Astrocyte (in vitro differentiated cells and primary cell): ENCODE measurements around the gene ALDOA. TPM values are rescaled to one million over a fixed set of nuclear protein-coding genes. Genes with fewer than 3 reads are reported as not detected.
A peak's percentile ranks its signal among the peaks of the same experiment; 100 is the strongest.

Experiments used
- DNase-seq: peaks from one replicate; pipeline ENCODE4 v3.0.0-alpha.2; 2010; ENCODE audit warnings: low read depth
- FAIRE-seq: peaks from 2 replicates; lab custom pipeline; 2011; peaks lifted over from hg19 to GRCh38; lab: Jason Lieb, UNC
- H2AFZ ChIP-seq: 2 replicates; pipeline ENCODE4 v1.6.0; 2012; ENCODE audit warnings: low read depth, low read length, inconsistent platforms
- H3K27ac ChIP-seq: 2 replicates; pipeline ENCODE4 v1.5.1; 2011; ENCODE audit warnings: low read depth, low read length, inconsistent platforms
- H3K27me3 ChIP-seq: 2 replicates; pipeline ENCODE4 v1.6.0; 2011; ENCODE audit warnings: low read length, inconsistent platforms; ENCODE audit not compliant: insufficient read depth
- H3K36me3 ChIP-seq: 2 replicates; pipeline ENCODE4 v1.5.1; 2011; ENCODE audit warnings: low read length, inconsistent platforms; ENCODE audit not compliant: insufficient read depth
- H3K4me1 ChIP-seq: 2 replicates; pipeline ENCODE4 v1.5.1; 2011; ENCODE audit warnings: low read length, inconsistent platforms; ENCODE audit not compliant: insufficient read depth
- H3K4me2 ChIP-seq: 2 replicates; pipeline ENCODE4 v1.6.0; 2012; ENCODE audit warnings: low read length, inconsistent platforms
- H3K4me3 ChIP-seq: 2 replicates; pipeline ENCODE4 v1.5.1; 2011; ENCODE audit warnings: low read depth, mild to moderate bottlenecking, low read length, inconsistent platforms; ENCODE audit not compliant: insufficient read depth
- H3K79me2 ChIP-seq: 2 replicates; pipeline ENCODE4 v1.6.0; 2012; ENCODE audit warnings: mild to moderate bottlenecking, low read length, inconsistent platforms; ENCODE audit not compliant: insufficient read depth
- H3K9ac ChIP-seq: 2 replicates; pipeline ENCODE4 v1.6.0; 2012; ENCODE audit warnings: mild to moderate bottlenecking, low read length, inconsistent platforms
- H3K9me3 ChIP-seq: 2 replicates; pipeline ENCODE4 v1.5.1; 2012; ENCODE audit warnings: low read depth, mild to moderate bottlenecking, low read length, inconsistent platforms; ENCODE audit not compliant: insufficient read depth
- H4K20me1 ChIP-seq: 2 replicates; pipeline ENCODE4 v1.6.0; 2012; ENCODE audit warnings: low read length, inconsistent platforms; ENCODE audit not compliant: insufficient read depth
- H3K27ac Mint-ChIP-seq: one replicate; pipeline ENCODE4 v1.8.0; 2021; ENCODE audit warnings: mild to moderate bottlenecking, mixed read lengths; ENCODE audit not compliant: unreplicated experiment
- H3K27me3 Mint-ChIP-seq: one replicate; pipeline ENCODE4 v1.8.0; 2021; ENCODE audit warnings: low read depth, mixed read lengths; ENCODE audit not compliant: unreplicated experiment
- H3K36me3 Mint-ChIP-seq: one replicate; pipeline ENCODE4 v1.8.0; 2021; ENCODE audit warnings: low read depth, mixed read lengths; ENCODE audit not compliant: unreplicated experiment
- H3K4me1 Mint-ChIP-seq: one replicate; pipeline ENCODE4 v1.8.0; 2021; ENCODE audit warnings: low read depth, mixed read lengths; ENCODE audit not compliant: unreplicated experiment
- H3K4me3 Mint-ChIP-seq: one replicate; pipeline ENCODE4 v1.8.0; 2021; ENCODE audit warnings: mild to moderate bottlenecking, moderate library complexity, mixed read lengths; ENCODE audit not compliant: unreplicated experiment
- H3K9me3 Mint-ChIP-seq: one replicate; pipeline ENCODE4 v1.8.0; 2021; ENCODE audit warnings: mild to moderate bottlenecking, mixed read lengths; ENCODE audit not compliant: unreplicated experiment
- EZH2 ChIP-seq: IDR thresholded peaks from 2 replicates; pipeline ENCODE4 v1.6.1; 2012; ENCODE audit warnings: mild to moderate bottlenecking, low read length, inconsistent platforms; ENCODE audit not compliant: insufficient read depth
- total RNA-seq: library from RNA; stranded (reverse); gene quantifications from 2 replicates; pipeline ENCODE4 v1.2.1, GENCODE V29; 2021
- TF ChIP-seq, protein P1 (sequence below): IDR thresholded peaks from 2 replicates; pipeline ENCODE4 v1.5.1; 2011; ENCODE audit warnings: low read depth, mild to moderate bottlenecking, inconsistent platforms, low read length, moderate library complexity; ENCODE audit not compliant: insufficient read depth

The ALDOA gene
- total RNA-seq, 1 donor from 2014 or later, result 1,795 TPM

DNA sequence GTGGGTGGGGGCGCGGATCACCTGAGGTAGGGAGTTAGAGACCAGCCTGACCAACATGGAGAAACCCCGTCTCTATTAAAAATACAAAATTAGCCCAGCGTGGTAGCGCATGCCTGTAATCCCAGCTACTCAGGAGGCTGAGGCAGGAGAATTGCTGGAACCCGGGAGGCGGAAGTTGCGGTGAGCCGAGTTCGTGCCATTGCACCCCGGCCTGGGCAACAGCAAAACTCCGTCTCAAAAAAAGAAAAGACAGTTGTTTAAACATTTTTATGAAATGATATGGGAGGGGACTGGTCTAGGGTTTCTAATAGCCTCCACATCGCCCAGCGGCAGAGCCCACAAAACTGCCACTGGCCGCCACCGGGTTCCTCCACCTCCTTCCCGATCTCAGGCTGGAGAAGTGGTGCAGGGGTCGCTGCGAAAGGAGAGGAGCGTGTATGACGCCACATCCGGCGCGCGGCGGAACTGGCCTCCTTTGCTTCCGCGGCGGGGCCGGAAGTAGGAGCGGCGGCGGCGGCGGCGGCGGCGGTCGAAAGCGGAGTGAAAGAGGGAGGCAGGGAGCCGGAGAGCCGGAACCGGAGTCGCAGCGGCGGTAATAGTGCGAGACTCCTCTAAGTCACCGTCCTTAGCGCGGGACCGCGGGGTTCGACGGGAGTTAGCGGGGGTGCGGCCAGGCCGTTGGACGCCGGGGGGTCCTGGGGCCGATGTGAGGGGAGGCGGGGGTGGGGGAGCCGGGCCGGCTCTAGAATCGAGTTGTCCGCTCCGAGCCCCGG is 10.1 kb downstream of the ALDOA start, which contains the start of gene PPP4C:
Gene PPP4C, plus strand, starts transcription at position 492 of the 773 bp plus-strand sequence. CDS start 384 bp downstream, outside the sequence.
- no peaks in the 10 kb centered on the region for H3K9me3 Mint-ChIP-seq
- Histone ChIP-seq H3K4me1 (peaks cover 26% of the 10 kb centered on the region), H2AFZ (peak within 1 kb of the TSS; percentile 61), H4K20me1 (peaks cover 59% of the 10 kb centered on the region), H3K9me3 (no peaks in the 10 kb centered on the region), H3K27me3 (no peaks in the 10 kb centered on the region), H3K9ac (peak within 1 kb of the TSS; percentile 96), H3K36me3 (peaks cover 29% of the 10 kb centered on the region), H3K27ac (peak within 1 kb of the TSS; percentile 81), H3K79me2 (peaks cover 64% of the 10 kb centered on the region), H3K4me2 (peak within 1 kb of the TSS; percentile 96), H3K4me3 (peak within 1 kb of the TSS; percentile 97)
- TF ChIP-seq EZH2, result no peak
- TF ChIP-seq, protein P1, sequence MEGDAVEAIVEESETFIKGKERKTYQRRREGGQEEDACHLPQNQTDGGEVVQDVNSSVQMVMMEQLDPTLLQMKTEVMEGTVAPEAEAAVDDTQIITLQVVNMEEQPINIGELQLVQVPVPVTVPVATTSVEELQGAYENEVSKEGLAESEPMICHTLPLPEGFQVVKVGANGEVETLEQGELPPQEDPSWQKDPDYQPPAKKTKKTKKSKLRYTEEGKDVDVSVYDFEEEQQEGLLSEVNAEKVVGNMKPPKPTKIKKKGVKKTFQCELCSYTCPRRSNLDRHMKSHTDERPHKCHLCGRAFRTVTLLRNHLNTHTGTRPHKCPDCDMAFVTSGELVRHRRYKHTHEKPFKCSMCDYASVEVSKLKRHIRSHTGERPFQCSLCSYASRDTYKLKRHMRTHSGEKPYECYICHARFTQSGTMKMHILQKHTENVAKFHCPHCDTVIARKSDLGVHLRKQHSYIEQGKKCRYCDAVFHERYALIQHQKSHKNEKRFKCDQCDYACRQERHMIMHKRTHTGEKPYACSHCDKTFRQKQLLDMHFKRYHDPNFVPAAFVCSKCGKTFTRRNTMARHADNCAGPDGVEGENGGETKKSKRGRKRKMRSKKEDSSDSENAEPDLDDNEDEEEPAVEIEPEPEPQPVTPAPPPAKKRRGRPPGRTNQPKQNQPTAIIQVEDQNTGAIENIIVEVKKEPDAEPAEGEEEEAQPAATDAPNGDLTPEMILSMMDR, result no peak
- peaks cover 32% of the 10 kb centered on the region for H3K4me1 Mint-ChIP-seq
- peaks cover 19% of the 10 kb centered on the region for H3K36me3 Mint-ChIP-seq
- peak within 1 kb of the TSS; percentile 96 for H3K4me3 Mint-ChIP-seq
- FAIRE-seq (no peak), DNase-seq (peak; percentile 79)
- no peaks in the 10 kb centered on the region for H3K27me3 Mint-ChIP-seq
- H3K27ac Mint-ChIP-seq, result peak within 1 kb of the TSS; percentile 97

DNA sequence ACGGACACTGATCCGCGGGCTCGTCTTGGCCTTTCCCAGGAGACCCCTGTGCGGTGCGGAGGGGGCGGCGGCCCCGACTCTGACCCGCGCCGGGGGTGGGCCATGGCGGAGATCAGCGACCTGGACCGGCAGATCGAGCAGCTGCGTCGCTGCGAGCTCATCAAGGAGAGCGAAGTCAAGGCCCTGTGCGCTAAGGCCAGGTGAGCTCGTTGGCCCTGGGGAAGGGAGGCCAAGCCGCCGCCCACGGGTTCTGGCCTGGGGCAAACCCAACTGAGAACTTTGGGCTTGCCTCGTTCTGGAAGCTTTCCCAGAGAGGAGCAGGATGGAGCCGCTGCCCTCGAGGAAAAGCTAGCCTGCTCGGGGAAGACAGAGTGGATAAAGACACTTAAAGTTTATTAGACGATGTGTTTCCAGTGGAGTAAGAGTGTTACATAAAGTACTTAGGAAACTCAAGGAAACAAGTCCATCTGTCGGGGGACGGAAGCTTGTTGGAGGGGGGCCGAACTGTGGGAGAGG is 10.8 kb downstream of the ALDOA start:
- Histone ChIP-seq H2AFZ (peak overlapping the region; percentile 61), H4K20me1 (peaks cover 59% of the 10 kb centered on the region)
- no peaks in the 10 kb centered on the region for H3K27me3 Mint-ChIP-seq

More for the DNA sequence above, 10.8 kb downstream of the ALDOA start:
- H3K4me1 Mint-ChIP-seq, result peaks cover 30% of the 10 kb centered on the region
- FAIRE-seq (no peak), DNase-seq (no peak)
- H3K9me3 ChIP-seq, result no peaks in the 10 kb centered on the region
- no peak for TF ChIP-seq EZH2
- TF ChIP-seq, protein P1, result no peak
- H3K36me3 ChIP-seq, result peaks cover 25% of the 10 kb centered on the region
- H3K27me3 ChIP-seq, result no peaks in the 10 kb centered on the region
- no peaks in the 10 kb centered on the region for H3K9me3 Mint-ChIP-seq
- H3K36me3 Mint-ChIP-seq, result peaks cover 17% of the 10 kb centered on the region
- H3K27ac Mint-ChIP-seq, result peak overlapping the region; percentile 90
- H3K79me2 ChIP-seq, result peaks cover 66% of the 10 kb centered on the region
- peak overlapping the region; percentile 81 for H3K27ac ChIP-seq
- peak overlapping the region; percentile 96 for H3K4me3 Mint-ChIP-seq
- H3K4me2 ChIP-seq, result peak overlapping the region; percentile 96
- H3K4me3 ChIP-seq, result peak overlapping the region; percentile 97
- H3K9ac ChIP-seq, result peak overlapping the region; percentile 96
- peaks cover 26% of the 10 kb centered on the region for H3K4me1 ChIP-seq
